Measurements from ENCODE around the gene C12orf60. TPM values are rescaled to one million over a fixed set of nuclear protein-coding genes. Genes with fewer than 3 reads are reported as not detected.

Gene C12orf60
- total RNA-seq, 2 experiments from 2014 or later = 1.3 to 1.6 TPM

GRCh38 chr12:14770496-14771461 lies 32.7 kb upstream of the C12orf60 start:
- H3K27me3 Mint-ChIP-seq = no peaks in the 10 kb centered on the region
- H3K4me3 Mint-ChIP-seq = peak overlapping the region; percentile 94
- peak; percentile 91 for DNase-seq
- POLR2A ChIA-PET = interaction anchor here (0.6 to 8.4 kb wide), 46 partner anchors 9 to 800 kb away, joined by 3 to 186 read pairs (median 4); partner anchors contain the start of genes ARHGDIB, ATF7IP, C12orf60 and WBP11
- peaks cover 31% of the 10 kb centered on the region for H3K36me3 Mint-ChIP-seq
- peak; percentile 16 for ATAC-seq (ENCODE audit: low read depth)
- peaks cover 38% of the 10 kb centered on the region for H3K4me1 Mint-ChIP-seq
- peaks cover 1% of the 10 kb centered on the region for H3K9me3 Mint-ChIP-seq
- H3K27ac Mint-ChIP-seq = peak overlapping the region; percentile 99

- H3K4me1 Mint-ChIP-seq = peaks cover 43% of the 10 kb centered on the region
Observed at GRCh38 chr12:14771651-14772137, 31.8 kb upstream of the C12orf60 start.

DNA sequence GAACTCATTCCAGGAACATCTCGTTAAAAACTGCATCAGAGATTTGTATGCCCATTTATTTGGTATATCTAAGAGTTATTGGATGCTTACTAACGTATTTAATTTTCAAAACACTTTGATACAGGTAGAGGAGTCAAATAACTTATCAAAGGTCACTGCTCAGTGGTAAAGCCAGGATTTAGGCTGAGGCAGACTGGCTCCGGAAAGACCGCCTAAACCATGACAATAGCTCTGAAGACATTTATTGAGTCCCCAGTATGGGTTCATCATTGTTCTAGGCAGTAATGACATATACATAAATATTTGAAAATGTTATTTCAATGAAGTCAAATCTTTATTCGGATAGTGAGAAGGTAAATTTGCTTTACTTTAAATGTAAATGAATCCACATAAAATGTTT lies 30.5 kb upstream of the C12orf60 start:
- Mint-ChIP-seq H3K27ac (peak overlapping the region; percentile 97), H3K4me1 (peaks cover 34% of the 10 kb centered on the region), H3K9me3 (no peaks in the 10 kb centered on the region), H3K27me3 (no peaks in the 10 kb centered on the region), H3K4me3 (peak overlapping the region; percentile 94), H3K36me3 (peaks cover 10% of the 10 kb centered on the region)
- no peak for DNase-seq
- no peak for ATAC-seq (ENCODE audit: low read depth)
- POLR2A ChIA-PET = interaction anchor here (0.7 to 8.4 kb wide), 9 partner anchors 30 to 388 kb away, joined by 3 to 186 read pairs (median 5); partner anchors contain the start of genes ARHGDIB, C12orf60 and WBP11

More at GRCh38 chr12:14771651-14772137, 31.8 kb upstream of the C12orf60 start:
- POLR2A ChIA-PET = interaction anchor here (0.6 to 8.4 kb wide), 34 partner anchors 8 to 799 kb away, joined by 3 to 186 read pairs (median 5); partner anchors contain the start of genes ARHGDIB, ATF7IP, C12orf60 and WBP11
- no peak for ATAC-seq (ENCODE audit: low read depth)
- H3K9me3 Mint-ChIP-seq = no peaks in the 10 kb centered on the region
- no peak for DNase-seq
- H3K4me3 Mint-ChIP-seq = peak overlapping the region; percentile 94
- no peaks in the 10 kb centered on the region for H3K27me3 Mint-ChIP-seq
- peaks cover 23% of the 10 kb centered on the region for H3K36me3 Mint-ChIP-seq
- peak overlapping the region; percentile 99 for H3K27ac Mint-ChIP-seq

GRCh38 chr12:14773685-14774073 lies 29.8 kb upstream of the C12orf60 start:
- DNase-seq (peak; percentile 70), ATAC-seq (ENCODE audit: low read depth) (peak; percentile 16)
- Mint-ChIP-seq H3K4me3 (peak overlapping the region; percentile 94), H3K27ac (peak overlapping the region; percentile 97), H3K36me3 (peaks cover 7% of the 10 kb centered on the region), H3K4me1 (peaks cover 34% of the 10 kb centered on the region), H3K27me3 (no peaks in the 10 kb centered on the region), H3K9me3 (no peaks in the 10 kb centered on the region)
- POLR2A ChIA-PET = interaction anchor here (0.7 to 8.4 kb wide), 17 partner anchors 19 to 801 kb away, joined by 3 to 186 read pairs (median 5); partner anchors contain the start of genes ARHGDIB, C12orf60 and WBP11

GRCh38 chr12:14774074-14774905 lies 29.2 kb upstream of the C12orf60 start:
- peak; percentile 89 for DNase-seq
- Mint-ChIP-seq H3K4me1 (peaks cover 30% of the 10 kb centered on the region), H3K36me3 (peaks cover 3% of the 10 kb centered on the region), H3K9me3 (no peaks in the 10 kb centered on the region), H3K27me3 (no peaks in the 10 kb centered on the region), H3K27ac (peak overlapping the region; percentile 97), H3K4me3 (peak overlapping the region; percentile 94)
- POLR2A ChIA-PET = interaction anchor here (0.5 to 8.4 kb wide), 23 partner anchors 9 to 1561 kb away, joined by 3 to 186 read pairs (median 4); partner anchors contain the start of genes ARHGDIB, C12orf60 and WBP11
- ATAC-seq (ENCODE audit: low read depth) = peak; percentile 72

GRCh38 chr12:14774906-14775635 lies 28.4 kb upstream of the C12orf60 start:
- Mint-ChIP-seq H3K27ac (peak overlapping the region; percentile 97), H3K27me3 (no peaks in the 10 kb centered on the region), H3K4me3 (peak overlapping the region; percentile 94), H3K36me3 (peaks cover 1% of the 10 kb centered on the region), H3K9me3 (no peaks in the 10 kb centered on the region), H3K4me1 (peaks cover 35% of the 10 kb centered on the region)
- ATAC-seq (ENCODE audit: low read depth) (no peak), DNase-seq (peak; percentile 63)
- POLR2A ChIA-PET = interaction anchor here (0.5 to 8.4 kb wide), 18 partner anchors 9 to 1561 kb away, joined by 3 to 186 read pairs (median 5); partner anchors contain the start of genes ARHGDIB, C12orf60 and WBP11

DNA sequence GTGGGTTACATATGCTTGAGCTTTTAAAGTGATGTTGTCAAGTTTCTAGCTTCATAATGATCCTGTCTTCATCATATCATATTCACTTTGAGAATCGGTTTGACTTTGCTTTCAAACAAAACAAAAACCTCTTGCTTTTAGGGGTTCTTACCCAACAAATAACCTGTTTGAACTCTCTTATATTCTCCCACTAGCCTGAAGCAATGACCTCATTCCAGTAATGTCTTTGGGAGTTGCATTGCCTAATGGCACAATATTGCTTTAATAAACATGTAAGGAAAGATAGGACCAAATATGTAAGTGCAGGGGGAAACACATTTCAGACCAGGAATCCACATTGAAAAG lies 27.9 kb upstream of the C12orf60 start:
- Mint-ChIP-seq H3K27me3 (no peaks in the 10 kb centered on the region), H3K4me1 (peaks cover 39% of the 10 kb centered on the region), H3K27ac (peak overlapping the region; percentile 97), H3K9me3 (no peaks in the 10 kb centered on the region), H3K4me3 (peak overlapping the region; percentile 94), H3K36me3 (no peaks in the 10 kb centered on the region)
- POLR2A ChIA-PET = interaction anchor here (0.9 to 8.4 kb wide), 6 partner anchors 8 to 358 kb away, joined by 3 to 186 read pairs (median 8); partner anchors contain the start of genes ARHGDIB, C12orf60 and WBP11
- no peak for ATAC-seq (ENCODE audit: low read depth)
- DNase-seq = no peak

- POLR2A ChIA-PET = interaction anchor here (0.9 to 8.4 kb wide), 3 partner anchors 27 to 359 kb away, joined by 3 to 186 read pairs (median 55); partner anchors contain the start of genes ARHGDIB, C12orf60 and WBP11
- H3K36me3 Mint-ChIP-seq = no peaks in the 10 kb centered on the region
- H3K27me3 Mint-ChIP-seq = no peaks in the 10 kb centered on the region
- no peak overlapping the region for H3K27ac Mint-ChIP-seq
- ATAC-seq (ENCODE audit: low read depth) = no peak
- no peaks in the 10 kb centered on the region for H3K9me3 Mint-ChIP-seq
- H3K4me1 Mint-ChIP-seq = peaks cover 37% of the 10 kb centered on the region
- H3K4me3 Mint-ChIP-seq = peak overlapping the region; percentile 94
- DNase-seq = no peak
Observed at GRCh38 chr12:14776236-14776961, 27.1 kb upstream of the C12orf60 start.

- H3K4me3 Mint-ChIP-seq = no peak overlapping the region
- no peaks in the 10 kb centered on the region for H3K27me3 Mint-ChIP-seq
- H3K4me1 Mint-ChIP-seq = peaks cover 34% of the 10 kb centered on the region
- no peak for ATAC-seq (ENCODE audit: low read depth)
- H3K36me3 Mint-ChIP-seq = no peaks in the 10 kb centered on the region
- H3K27ac Mint-ChIP-seq = no peak overlapping the region
- POLR2A ChIA-PET = no interaction called here
- no peaks in the 10 kb centered on the region for H3K9me3 Mint-ChIP-seq
- DNase-seq = no peak
Observed at GRCh38 chr12:14777271-14777670, 26.2 kb upstream of the C12orf60 start.

DNA sequence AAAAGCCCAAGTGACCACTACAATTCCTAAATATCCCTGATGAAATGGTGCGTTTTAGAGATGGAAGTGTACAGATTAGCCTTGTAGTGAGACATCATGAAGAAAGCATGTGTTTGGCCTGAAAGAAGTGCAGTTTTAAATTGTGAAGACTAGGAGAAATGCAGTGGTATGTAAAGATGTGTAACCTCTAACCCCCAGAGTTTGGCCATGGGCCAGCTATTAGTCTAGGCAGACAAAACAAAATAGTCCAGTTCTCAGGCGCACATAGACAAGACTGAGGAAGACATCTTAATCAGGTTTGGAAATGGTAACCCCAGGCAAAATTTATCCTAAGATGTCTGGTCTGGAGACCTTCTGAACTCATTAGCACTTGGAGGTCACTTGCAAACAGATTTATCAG lies 23.6 kb upstream of the C12orf60 start:
- POLR2A ChIA-PET = interaction anchor here (0.7 to 2.8 kb wide), 2 partner anchors 9 kb away, joined by 4 to 31 read pairs; a partner anchor contains a TSS
- no peaks in the 10 kb centered on the region for H3K9me3 Mint-ChIP-seq
- H3K4me3 Mint-ChIP-seq = no peak overlapping the region
- no peak overlapping the region for H3K27ac Mint-ChIP-seq
- DNase-seq (no peak), ATAC-seq (ENCODE audit: low read depth) (no peak)
- H3K4me1 Mint-ChIP-seq = peaks cover 30% of the 10 kb centered on the region
- H3K36me3 Mint-ChIP-seq = peaks cover 11% of the 10 kb centered on the region
- H3K27me3 Mint-ChIP-seq = no peaks in the 10 kb centered on the region

DNA sequence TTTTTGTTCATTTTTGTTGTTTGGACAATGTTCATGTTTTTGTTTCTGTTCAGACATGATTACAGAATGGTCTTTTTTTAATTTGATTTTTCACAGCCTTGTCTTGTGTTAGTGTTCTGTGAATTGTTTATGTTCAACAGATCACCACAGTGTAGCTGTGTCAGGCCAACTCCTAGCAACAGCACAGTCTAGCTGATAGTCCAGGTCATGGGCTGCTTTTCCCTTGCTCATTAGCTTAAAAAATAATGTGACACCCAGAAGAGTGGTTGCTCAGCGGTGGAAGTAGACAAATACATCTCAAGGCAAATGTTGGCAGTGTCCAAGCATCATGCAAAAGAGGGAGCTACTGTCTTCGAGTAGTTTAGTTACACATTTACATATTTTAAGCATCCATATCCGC lies 22.6 kb upstream of the C12orf60 start:
- Mint-ChIP-seq H3K36me3 (peaks cover 14% of the 10 kb centered on the region), H3K27ac (no peak overlapping the region), H3K9me3 (no peaks in the 10 kb centered on the region), H3K4me1 (peaks cover 25% of the 10 kb centered on the region), H3K4me3 (peak overlapping the region; percentile 0), H3K27me3 (no peaks in the 10 kb centered on the region)
- DNase-seq (no peak), ATAC-seq (ENCODE audit: low read depth) (no peak)
- POLR2A ChIA-PET = interaction anchor here (1.6 to 2.8 kb wide), 2 partner anchors 10 to 22 kb away, joined by 5 to 31 read pairs; partner anchors contain the start of genes C12orf60 and WBP11

All from activated naive CD8-positive, alpha-beta T cell treated with anti-CD3 and anti-CD28 coated beads, Interleukin-2, amount 10 ng/mL, durations not matched to agents 7 days and 5 days (primary cell).